ENCODE data around the gene FXYD3. TPM values are rescaled to one million over a fixed set of nuclear protein-coding genes. Genes with fewer than 3 reads are reported as not detected.

The FXYD3 gene
- total RNA-seq, 1 donor from 2014 or later, result not detected

GRCh38 chr19:35108730-35109129, 6.9 kb upstream of the FXYD3 start:
- no peaks in the 10 kb centered on the region for H3K9me3 Mint-ChIP-seq (ENCODE audit: unreplicated experiment)
- no peak overlapping the region for H3K27ac Mint-ChIP-seq (ENCODE audit: unreplicated experiment)
- peaks cover 5% of the 10 kb centered on the region for H3K36me3 Mint-ChIP-seq (ENCODE audit: low read depth, unreplicated experiment)
- peaks cover 7% of the 10 kb centered on the region for H3K27me3 Mint-ChIP-seq (ENCODE audit: unreplicated experiment)
- H3K4me3 Mint-ChIP-seq (ENCODE audit: unreplicated experiment), result no peak overlapping the region
- H3K4me1 Mint-ChIP-seq (ENCODE audit: unreplicated experiment), result peaks cover 7% of the 10 kb centered on the region
- TF ChIP-seq, protein P1, sequence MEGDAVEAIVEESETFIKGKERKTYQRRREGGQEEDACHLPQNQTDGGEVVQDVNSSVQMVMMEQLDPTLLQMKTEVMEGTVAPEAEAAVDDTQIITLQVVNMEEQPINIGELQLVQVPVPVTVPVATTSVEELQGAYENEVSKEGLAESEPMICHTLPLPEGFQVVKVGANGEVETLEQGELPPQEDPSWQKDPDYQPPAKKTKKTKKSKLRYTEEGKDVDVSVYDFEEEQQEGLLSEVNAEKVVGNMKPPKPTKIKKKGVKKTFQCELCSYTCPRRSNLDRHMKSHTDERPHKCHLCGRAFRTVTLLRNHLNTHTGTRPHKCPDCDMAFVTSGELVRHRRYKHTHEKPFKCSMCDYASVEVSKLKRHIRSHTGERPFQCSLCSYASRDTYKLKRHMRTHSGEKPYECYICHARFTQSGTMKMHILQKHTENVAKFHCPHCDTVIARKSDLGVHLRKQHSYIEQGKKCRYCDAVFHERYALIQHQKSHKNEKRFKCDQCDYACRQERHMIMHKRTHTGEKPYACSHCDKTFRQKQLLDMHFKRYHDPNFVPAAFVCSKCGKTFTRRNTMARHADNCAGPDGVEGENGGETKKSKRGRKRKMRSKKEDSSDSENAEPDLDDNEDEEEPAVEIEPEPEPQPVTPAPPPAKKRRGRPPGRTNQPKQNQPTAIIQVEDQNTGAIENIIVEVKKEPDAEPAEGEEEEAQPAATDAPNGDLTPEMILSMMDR (IDR thresholded peaks at IDR 0.05; ENCODE audit: unreplicated experiment), result no peak
- no peak for DNase-seq (ENCODE audit: low spot score)

DNA sequence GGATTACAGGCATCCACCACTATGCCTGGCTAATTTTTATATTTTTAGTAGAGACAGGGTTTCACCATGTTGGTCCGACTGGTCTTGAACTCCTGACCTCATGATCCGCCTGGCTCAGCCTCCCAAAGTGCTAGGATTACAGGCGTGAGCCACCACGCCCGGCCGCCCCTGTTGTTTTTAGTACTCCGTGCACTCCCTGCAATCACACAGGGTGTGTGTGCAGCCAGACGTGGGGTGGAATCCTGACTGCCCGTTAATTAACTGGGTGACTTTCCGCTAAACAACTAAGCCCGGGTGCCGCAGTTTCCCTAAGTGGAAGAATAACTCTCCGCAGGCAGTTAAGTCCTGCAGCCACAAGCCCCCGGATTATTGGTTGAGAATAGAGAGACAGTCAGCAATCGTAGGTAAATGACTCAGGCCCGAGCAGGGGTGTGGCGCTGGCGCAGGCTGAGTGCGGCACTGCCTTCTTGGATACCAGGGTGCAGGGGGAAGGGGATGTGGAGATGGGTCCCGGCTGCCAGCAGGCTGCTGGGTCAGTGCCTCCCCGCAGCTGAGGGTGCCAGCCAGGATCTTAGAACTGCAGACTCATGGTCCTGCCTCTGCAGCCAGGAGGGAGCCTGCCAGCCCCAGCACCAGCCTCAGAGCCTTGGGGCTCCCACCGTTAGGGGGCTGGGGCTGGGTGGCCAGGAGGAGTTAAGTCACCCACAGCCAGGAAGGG, 6.1 kb upstream of the FXYD3 start:
- Mint-ChIP-seq H3K4me1 (ENCODE audit: unreplicated experiment) (peaks cover 9% of the 10 kb centered on the region), H3K36me3 (ENCODE audit: low read depth, unreplicated experiment) (peaks cover 5% of the 10 kb centered on the region), H3K27me3 (ENCODE audit: unreplicated experiment) (peaks cover 3% of the 10 kb centered on the region), H3K9me3 (ENCODE audit: unreplicated experiment) (no peaks in the 10 kb centered on the region), H3K27ac (ENCODE audit: unreplicated experiment) (no peak overlapping the region), H3K4me3 (ENCODE audit: unreplicated experiment) (no peak overlapping the region)
- TF ChIP-seq, protein P1 (IDR thresholded peaks at IDR 0.05; ENCODE audit: unreplicated experiment), result no peak
- no peak for DNase-seq (ENCODE audit: low spot score)

GRCh38 chr19:35110974-35111373, 4.6 kb upstream of the FXYD3 start:
- TF ChIP-seq, protein P1 (IDR thresholded peaks at IDR 0.05; ENCODE audit: unreplicated experiment), result no peak
- H3K27me3 Mint-ChIP-seq (ENCODE audit: unreplicated experiment), result peaks cover 7% of the 10 kb centered on the region
- peaks cover 5% of the 10 kb centered on the region for H3K36me3 Mint-ChIP-seq (ENCODE audit: low read depth, unreplicated experiment)
- H3K4me3 Mint-ChIP-seq (ENCODE audit: unreplicated experiment), result peak overlapping the region; percentile 31
- H3K27ac Mint-ChIP-seq (ENCODE audit: unreplicated experiment), result peak overlapping the region; percentile 81
- H3K4me1 Mint-ChIP-seq (ENCODE audit: unreplicated experiment), result peaks cover 10% of the 10 kb centered on the region
- no peak for DNase-seq (ENCODE audit: low spot score)
- H3K9me3 Mint-ChIP-seq (ENCODE audit: unreplicated experiment), result no peaks in the 10 kb centered on the region

DNA sequence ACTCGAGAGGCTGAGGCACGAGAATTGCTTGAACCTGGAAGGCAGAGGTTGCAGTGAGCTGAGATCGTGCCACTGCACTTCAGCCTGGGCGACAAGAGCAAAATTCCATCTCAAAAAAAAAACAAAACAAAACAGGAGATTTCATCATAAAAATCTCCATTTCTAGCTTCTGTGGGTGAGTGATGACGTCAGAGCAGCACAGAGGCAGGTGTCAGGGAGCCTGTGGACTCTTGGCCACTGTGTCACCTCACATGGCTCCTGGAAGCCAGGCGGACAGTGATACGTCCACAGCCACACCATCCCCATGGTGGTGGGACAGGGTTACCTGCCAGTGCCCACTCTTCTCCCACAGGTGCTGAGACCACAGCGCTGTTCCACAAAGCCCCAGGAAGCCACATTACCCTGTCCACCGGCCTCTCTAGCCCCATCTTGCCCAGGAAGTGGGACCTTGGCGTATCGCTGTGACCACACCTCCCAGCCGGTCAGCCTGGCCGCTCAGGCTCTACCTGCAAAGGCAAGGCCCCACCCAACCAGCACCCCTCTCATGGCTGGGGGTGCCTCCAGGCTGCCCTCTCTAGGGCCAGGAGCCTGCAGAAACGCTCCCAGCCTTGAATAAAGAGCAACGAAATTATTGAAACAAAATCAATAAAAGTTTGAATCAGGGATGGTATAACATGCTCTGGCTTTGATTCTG, 2.5 kb upstream of the FXYD3 start:
- H3K4me1 Mint-ChIP-seq (ENCODE audit: unreplicated experiment), result peaks cover 10% of the 10 kb centered on the region
- H3K36me3 Mint-ChIP-seq (ENCODE audit: low read depth, unreplicated experiment), result no peaks in the 10 kb centered on the region
- TF ChIP-seq, protein P1 (IDR thresholded peaks at IDR 0.05; ENCODE audit: unreplicated experiment), result no peak
- H3K4me3 Mint-ChIP-seq (ENCODE audit: unreplicated experiment), result no peak overlapping the region
- DNase-seq (ENCODE audit: low spot score), result no peak
- H3K27me3 Mint-ChIP-seq (ENCODE audit: unreplicated experiment), result peaks cover 8% of the 10 kb centered on the region
- H3K27ac Mint-ChIP-seq (ENCODE audit: unreplicated experiment), result no peak overlapping the region
- no peaks in the 10 kb centered on the region for H3K9me3 Mint-ChIP-seq (ENCODE audit: unreplicated experiment)
